ENCODE results near the gene GRIN3B. TPM values are rescaled to one million over a fixed set of nuclear protein-coding genes. Genes with fewer than 3 reads are reported as not detected.

GRIN3B gene
- total and polyA plus RNA-seq, 9 donors, result 0.11 to 0.58 (median 0.30) TPM; not detected in 1

GRCh38 chr19:1014161-1015060 is 14.2 kb downstream of the GRIN3B start:
- Histone ChIP-seq H3K4me1 (ENCODE audit: control insufficient read depth, insufficient read depth, low read length) (peaks cover 58% of the 10 kb centered on the region), H3K36me3 (ENCODE audit: control insufficient read depth, insufficient read depth, low read length) (peaks cover 59% of the 10 kb centered on the region), H3K27me3 (ENCODE audit: control insufficient read depth, insufficient read depth, low read length) (no peaks in the 10 kb centered on the region), H3K9me3 (replicated peaks; ENCODE audit: control insufficient read depth, low read depth, low read length) (no peaks in the 10 kb centered on the region), H3K27ac (ENCODE audit: low read length) (no peak overlapping the region), H3K4me3 (ENCODE audit: low read length) (no peak overlapping the region)
- WGBS (ENCODE audit: insufficient coverage), result 88% methylated on average over 45 of the region's 49 CpGs
- no peak for DNase-seq

- DNase-seq, result no peak
- Histone ChIP-seq H3K9me3 (replicated peaks; ENCODE audit: control insufficient read depth, low read depth, low read length) (no peaks in the 10 kb centered on the region), H3K4me3 (ENCODE audit: low read length) (no peak overlapping the region), H3K27ac (ENCODE audit: low read length) (peak overlapping the region; percentile 29), H3K27me3 (ENCODE audit: control insufficient read depth, insufficient read depth, low read length) (no peaks in the 10 kb centered on the region), H3K4me1 (ENCODE audit: control insufficient read depth, insufficient read depth, low read length) (peaks cover 57% of the 10 kb centered on the region), H3K36me3 (ENCODE audit: control insufficient read depth, insufficient read depth, low read length) (peaks cover 54% of the 10 kb centered on the region)
- 74% methylated on average over 24 of the region's 29 CpGs for WGBS (ENCODE audit: insufficient coverage)
Measured at GRCh38 chr19:1015061-1015781, 15.0 kb downstream of the GRIN3B start.

GRCh38 chr19:1015782-1016646 is 15.8 kb downstream of the GRIN3B start:
- Histone ChIP-seq H3K27ac (ENCODE audit: low read length) (peak overlapping the region; percentile 31), H3K27me3 (ENCODE audit: control insufficient read depth, insufficient read depth, low read length) (no peaks in the 10 kb centered on the region), H3K4me3 (ENCODE audit: low read length) (no peak overlapping the region), H3K4me1 (ENCODE audit: control insufficient read depth, insufficient read depth, low read length) (peaks cover 57% of the 10 kb centered on the region), H3K9me3 (replicated peaks; ENCODE audit: control insufficient read depth, low read depth, low read length) (no peaks in the 10 kb centered on the region), H3K36me3 (ENCODE audit: control insufficient read depth, insufficient read depth, low read length) (peaks cover 48% of the 10 kb centered on the region)
- no peak for DNase-seq
- WGBS (ENCODE audit: insufficient coverage), result 22% methylated on average over 28 of the region's 31 CpGs

GRCh38 chr19:1016647-1017114 is 16.5 kb downstream of the GRIN3B start:
- no peak for DNase-seq
- Histone ChIP-seq H3K27me3 (ENCODE audit: control insufficient read depth, insufficient read depth, low read length) (no peaks in the 10 kb centered on the region), H3K4me3 (ENCODE audit: low read length) (no peak overlapping the region), H3K27ac (ENCODE audit: low read length) (no peak overlapping the region), H3K4me1 (ENCODE audit: control insufficient read depth, insufficient read depth, low read length) (peaks cover 59% of the 10 kb centered on the region), H3K36me3 (ENCODE audit: control insufficient read depth, insufficient read depth, low read length) (peaks cover 44% of the 10 kb centered on the region), H3K9me3 (replicated peaks; ENCODE audit: control insufficient read depth, low read depth, low read length) (no peaks in the 10 kb centered on the region)
- 36% methylated on average over 12 of the region's 12 CpGs for WGBS (ENCODE audit: insufficient coverage)

GRCh38 chr19:1017115-1017905 is 17.1 kb downstream of the GRIN3B start:
- no peak overlapping the region for H3K27ac ChIP-seq (ENCODE audit: low read length)
- peaks cover 38% of the 10 kb centered on the region for H3K36me3 ChIP-seq (ENCODE audit: control insufficient read depth, insufficient read depth, low read length)
- no peaks in the 10 kb centered on the region for H3K27me3 ChIP-seq (ENCODE audit: control insufficient read depth, insufficient read depth, low read length)
- 56% methylated on average over 23 of the region's 24 CpGs for WGBS (ENCODE audit: insufficient coverage)
- H3K4me1 ChIP-seq (ENCODE audit: control insufficient read depth, insufficient read depth, low read length), result peaks cover 63% of the 10 kb centered on the region
- no peaks in the 10 kb centered on the region for H3K9me3 ChIP-seq (replicated peaks; ENCODE audit: control insufficient read depth, low read depth, low read length)
- H3K4me3 ChIP-seq (ENCODE audit: low read length), result no peak overlapping the region
- DNase-seq, result no peak

- 93% methylated on average over 7 of the region's 9 CpGs for WGBS (ENCODE audit: insufficient coverage)
Measured at GRCh38 chr19:1017906-1018305, 17.7 kb downstream of the GRIN3B start.

GRCh38 chr19:1018393-1018792 is 18.2 kb downstream of the GRIN3B start:
- 73% methylated on average over 4 of the region's 5 CpGs for WGBS (ENCODE audit: insufficient coverage)
- H3K4me1 ChIP-seq (ENCODE audit: control insufficient read depth, insufficient read depth, low read length), result peaks cover 63% of the 10 kb centered on the region
- no peaks in the 10 kb centered on the region for H3K27me3 ChIP-seq (ENCODE audit: control insufficient read depth, insufficient read depth, low read length)
- no peak overlapping the region for H3K27ac ChIP-seq (ENCODE audit: low read length)
- peaks cover 28% of the 10 kb centered on the region for H3K36me3 ChIP-seq (ENCODE audit: control insufficient read depth, insufficient read depth, low read length)
- no peak for DNase-seq
- H3K9me3 ChIP-seq (replicated peaks; ENCODE audit: control insufficient read depth, low read depth, low read length), result no peaks in the 10 kb centered on the region
- no peak overlapping the region for H3K4me3 ChIP-seq (ENCODE audit: low read length)

More at GRCh38 chr19:1017906-1018305, 17.7 kb downstream of the GRIN3B start:
- Histone ChIP-seq H3K27me3 (ENCODE audit: control insufficient read depth, insufficient read depth, low read length) (no peaks in the 10 kb centered on the region), H3K36me3 (ENCODE audit: control insufficient read depth, insufficient read depth, low read length) (peaks cover 33% of the 10 kb centered on the region), H3K4me1 (ENCODE audit: control insufficient read depth, insufficient read depth, low read length) (peaks cover 63% of the 10 kb centered on the region), H3K27ac (ENCODE audit: low read length) (no peak overlapping the region), H3K9me3 (replicated peaks; ENCODE audit: control insufficient read depth, low read depth, low read length) (no peaks in the 10 kb centered on the region), H3K4me3 (ENCODE audit: low read length) (no peak overlapping the region)
- DNase-seq, result no peak

- H3K27ac ChIP-seq (ENCODE audit: low read length), result peak overlapping the region; percentile 2
- no peak for DNase-seq
- H3K4me1 ChIP-seq (ENCODE audit: control insufficient read depth, insufficient read depth, low read length), result peaks cover 63% of the 10 kb centered on the region
Measured at GRCh38 chr19:1018932-1019615, 18.9 kb downstream of the GRIN3B start.

GRCh38 chr19:1019616-1019961 is 19.4 kb downstream of the GRIN3B start:
- Histone ChIP-seq H3K27me3 (ENCODE audit: control insufficient read depth, insufficient read depth, low read length) (no peaks in the 10 kb centered on the region), H3K4me3 (ENCODE audit: low read length) (peak overlapping the region; percentile 92), H3K4me1 (ENCODE audit: control insufficient read depth, insufficient read depth, low read length) (peaks cover 62% of the 10 kb centered on the region), H3K9me3 (replicated peaks; ENCODE audit: control insufficient read depth, low read depth, low read length) (no peaks in the 10 kb centered on the region), H3K36me3 (ENCODE audit: control insufficient read depth, insufficient read depth, low read length) (peaks cover 17% of the 10 kb centered on the region), H3K27ac (ENCODE audit: low read length) (peak overlapping the region; percentile 29)
- 69% methylated on average over 9 of the region's 18 CpGs for WGBS (ENCODE audit: insufficient coverage)
- DNase-seq, result no peak

More at GRCh38 chr19:1018932-1019615, 18.9 kb downstream of the GRIN3B start:
- Histone ChIP-seq H3K36me3 (ENCODE audit: control insufficient read depth, insufficient read depth, low read length) (peaks cover 21% of the 10 kb centered on the region), H3K9me3 (replicated peaks; ENCODE audit: control insufficient read depth, low read depth, low read length) (no peaks in the 10 kb centered on the region), H3K27me3 (ENCODE audit: control insufficient read depth, insufficient read depth, low read length) (no peaks in the 10 kb centered on the region), H3K4me3 (ENCODE audit: low read length) (peak overlapping the region; percentile 92)
- WGBS (ENCODE audit: insufficient coverage), result 50% methylated on average over 11 of the region's 17 CpGs

Data from muscle of leg (tissue), 11 donors.